IMR-90 (cell line): ENCODE data around the gene PRSS2.

Experiments used
- CEBPB ChIP-seq: IDR thresholded peaks from 2 replicates; pipeline ENCODE4 v1.6.1; 2012; ENCODE audit warnings: low read depth, low read length, improper control_type of control experiment
- MAFK ChIP-seq: IDR thresholded peaks from 2 replicates; pipeline ENCODE4 v1.6.1; 2012; ENCODE audit warnings: low read depth, low read length, improper control_type of control experiment
- POLR2A ChIP-seq: IDR thresholded peaks from 2 replicates; pipeline ENCODE4 v1.6.1; 2012; ENCODE audit warnings: mild to moderate bottlenecking, low read depth, low read length
- RAD21 ChIP-seq: IDR thresholded peaks from 2 replicates; pipeline ENCODE4 v1.6.1; 2012; ENCODE audit warnings: low read length, improper control_type of control experiment
- RCOR1 ChIP-seq: IDR thresholded peaks from 2 replicates; pipeline ENCODE4 v1.6.1; 2012; ENCODE audit warnings: mild to moderate bottlenecking, low read length, improper control_type of control experiment; ENCODE audit not compliant: insufficient replicate concordance
- SMC3 ChIP-seq: fragments of 150-350 bp; IDR thresholded peaks from 2 replicates; pipeline ENCODE4 v1.6.1; 2016; ENCODE audit warnings: low read depth, mild to moderate bottlenecking, antibody characterized with exemption, low read length, moderate library complexity
- USF2 ChIP-seq: fragments of 150-350 bp; IDR thresholded peaks from 2 replicates; pipeline ENCODE4 v1.6.1; 2017; ENCODE audit warnings: mild to moderate bottlenecking, antibody characterized with exemption, low read length, low read depth

DNA sequence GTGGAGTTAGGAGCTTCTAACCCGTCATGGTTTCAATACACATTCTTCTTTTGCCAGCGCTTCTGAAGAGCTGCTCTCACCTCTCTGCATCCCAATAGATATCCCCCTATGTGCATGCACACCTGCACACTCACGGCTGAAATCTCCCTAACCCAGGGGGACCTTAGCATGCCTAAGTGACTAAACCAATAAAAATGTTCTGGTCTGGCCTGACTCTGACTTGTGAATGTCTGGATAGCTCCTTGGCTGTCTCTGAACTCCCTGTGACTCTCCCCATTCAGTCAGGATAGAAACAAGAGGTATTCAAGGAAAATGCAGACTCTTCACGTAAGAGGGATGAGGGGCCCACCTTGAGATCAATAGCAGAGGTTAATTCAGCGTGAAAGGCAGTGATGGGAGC, 22.4 kb downstream of the PRSS2 start:
- TF ChIP-seq CEBPB (no peak), MAFK (no peak), USF2 (no peak), POLR2A (no peak), RCOR1 (no peak), SMC3 (no peak), RAD21 (no peak)
